PC-9 (cell line): ENCODE data around the gene CNGB1. TPM values are rescaled to one million over a fixed set of nuclear protein-coding genes. Genes with fewer than 3 reads are reported as not detected.
"Not testable (repeated sequence)": the region's sequence is repeated elsewhere in the genome, so short reads cannot be mapped to it uniquely, and the experiment has no call there.

Source experiments
- BruUV-seq: library from RNA; stranded (reverse); fragments of 400-500 nt; replicated peaks from 2 replicates; lab custom pipeline; 2021; lab: Mats Ljungman, UMichigan
- CTCF ChIA-PET: fragments of 300-600 bp; sonication (Branson Sonifier 250); formaldehyde crosslinking; loops from one replicate; lab custom pipeline; 2022; ENCODE audit warnings: antibody characterized with exemption; lab: Charles Lee
- POLR2A ChIA-PET: fragments of 300-600 bp; sonication (Branson Sonifier 250); formaldehyde crosslinking; loops from one replicate; lab custom pipeline; 2022; ENCODE audit warnings: antibody characterized with exemption; ENCODE audit not compliant: unreplicated experiment; lab: Charles Lee
- DNase-seq, 2 experiments: peaks; one replicate each; pipeline versions ENCODE4 v3.0.0 to v3.0.0-alpha.2; 2015 to 2022; ENCODE audit warnings: mixed read lengths in 1 of 2
- H2AFZ ChIP-seq: fragments of 200-600 bp; sonication (generic); 2 replicates; pipeline ENCODE4 v1.8.1; 2017; ENCODE audit warnings: antibody characterized with exemption
- H3F3A ChIP-seq: fragments of 200-600 bp; sonication (generic); 2 replicates; pipeline ENCODE4 v1.8.1; 2017; ENCODE audit warnings: antibody characterized with exemption, mild to moderate bottlenecking, low read depth; ENCODE audit not compliant: insufficient read depth
- H3K27ac ChIP-seq: fragments of 200-600 bp; sonication (generic); 2 replicates; pipeline ENCODE4 v1.6.1; 2016; ENCODE audit warnings: mixed run types
- H3K27me3 ChIP-seq: fragments of 200-600 bp; sonication (generic); 2 replicates; pipeline ENCODE4 v1.6.1; 2016; ENCODE audit warnings: low read depth, mixed run types; ENCODE audit not compliant: insufficient read depth
- H3K36me3 ChIP-seq: fragments of 200-600 bp; sonication (generic); 2 replicates; pipeline ENCODE4 v1.6.1; 2016; ENCODE audit warnings: low read depth, mixed run types
- H3K4me1 ChIP-seq: fragments of 200-600 bp; sonication (generic); replicated peaks from 2 replicates; pipeline ENCODE4 v1.6.1; 2016; ENCODE audit warnings: mixed run types; ENCODE audit not compliant: insufficient read depth
- H3K4me2 ChIP-seq: fragments of 200-600 bp; sonication (generic); 2 replicates; pipeline ENCODE4 v1.6.1; 2017; ENCODE audit warnings: mixed run types
- H3K4me3 ChIP-seq: fragments of 200-600 bp; sonication (generic); 2 replicates; pipeline ENCODE4 v1.6.1; 2016; ENCODE audit warnings: mixed run types
- H3K79me2 ChIP-seq: fragments of 200-600 bp; sonication (generic); 2 replicates; pipeline ENCODE4 v1.6.1; 2017; ENCODE audit warnings: low read depth, mixed run types
- H3K9me2 ChIP-seq: fragments of 200-600 bp; sonication (generic); 2 replicates; pipeline ENCODE4 v1.8.1; 2017; ENCODE audit warnings: mild to moderate bottlenecking; ENCODE audit not compliant: insufficient read depth
- H3K9me3 ChIP-seq: fragments of 200-600 bp; sonication (generic); 2 replicates; pipeline ENCODE4 v1.8.1; 2016; ENCODE audit warnings: low read depth; ENCODE audit not compliant: insufficient read depth
- H4K20me1 ChIP-seq: fragments of 200-600 bp; sonication (generic); 2 replicates; pipeline ENCODE4 v1.8.1; 2017; ENCODE audit not compliant: insufficient read depth
- EZH2 ChIP-seq: fragments of 200-600 bp; sonication (generic); IDR thresholded peaks from 2 replicates; pipeline ENCODE4 v1.8.0; 2017; ENCODE audit warnings: antibody characterized with exemption, low read depth
- intact Hi-C: fragments of 100-400 bp; cut with micrococcal nuclease; formaldehyde crosslinking; loops from one replicate; pipeline ENCODE4 v1.10.0; 2022; ENCODE audit not compliant: unreplicated experiment
- total RNA-seq: library from RNA; stranded (reverse); gene quantifications from 2 replicates; pipeline ENCODE4 v1.2.3, GENCODE V29; 2021
- TF ChIP-seq, protein P1 (sequence below): fragments of 200-600 bp; sonication (generic); conservative IDR thresholded peaks from 2 replicates; pipeline ENCODE4 v1.6.1; 2017; ENCODE audit warnings: mixed run types, antibody characterized with exemption, mild to moderate bottlenecking, moderate library complexity

Gene CNGB1
- total RNA-seq, 1 experiment from 2014 or later = 1.1 TPM

DNA sequence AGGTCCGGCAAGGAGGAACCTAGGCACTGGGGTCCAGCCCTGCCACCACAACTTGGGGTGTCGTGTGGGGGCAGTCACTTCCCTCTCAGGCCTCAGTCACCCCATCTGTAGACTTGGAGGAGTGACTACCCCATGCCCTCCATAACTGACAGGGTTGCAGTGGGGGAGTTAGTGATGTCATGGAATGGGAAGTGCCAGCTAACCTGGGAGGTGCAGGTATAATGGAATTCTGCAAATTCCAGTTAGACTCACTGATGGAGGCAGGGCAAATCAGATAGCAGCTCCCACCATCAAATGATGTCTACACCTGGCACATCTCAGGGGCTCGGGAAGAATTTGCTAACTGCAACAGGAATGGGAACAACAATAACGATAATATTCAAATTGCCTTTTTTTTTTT, 72.9 kb downstream of the CNGB1 start:
- Histone ChIP-seq H3K9me2 (no peaks in the 10 kb centered on the region), H3K4me3 (no peak overlapping the region), H3K4me1 (peaks cover 49% of the 10 kb centered on the region), H3K9me3 (peaks cover 8% of the 10 kb centered on the region; the same call in 1 of the 2 replicates), H3K36me3 (no peaks in the 10 kb centered on the region), H3K27ac (no peak overlapping the region), H3F3A (peaks cover 24% of the 10 kb centered on the region), H3K79me2 (no peaks in the 10 kb centered on the region), H2AFZ (no peak overlapping the region), H4K20me1 (no peaks in the 10 kb centered on the region), H3K27me3 (no peaks in the 10 kb centered on the region), H3K4me2 (no peak overlapping the region)
- TF ChIP-seq, protein P1, sequence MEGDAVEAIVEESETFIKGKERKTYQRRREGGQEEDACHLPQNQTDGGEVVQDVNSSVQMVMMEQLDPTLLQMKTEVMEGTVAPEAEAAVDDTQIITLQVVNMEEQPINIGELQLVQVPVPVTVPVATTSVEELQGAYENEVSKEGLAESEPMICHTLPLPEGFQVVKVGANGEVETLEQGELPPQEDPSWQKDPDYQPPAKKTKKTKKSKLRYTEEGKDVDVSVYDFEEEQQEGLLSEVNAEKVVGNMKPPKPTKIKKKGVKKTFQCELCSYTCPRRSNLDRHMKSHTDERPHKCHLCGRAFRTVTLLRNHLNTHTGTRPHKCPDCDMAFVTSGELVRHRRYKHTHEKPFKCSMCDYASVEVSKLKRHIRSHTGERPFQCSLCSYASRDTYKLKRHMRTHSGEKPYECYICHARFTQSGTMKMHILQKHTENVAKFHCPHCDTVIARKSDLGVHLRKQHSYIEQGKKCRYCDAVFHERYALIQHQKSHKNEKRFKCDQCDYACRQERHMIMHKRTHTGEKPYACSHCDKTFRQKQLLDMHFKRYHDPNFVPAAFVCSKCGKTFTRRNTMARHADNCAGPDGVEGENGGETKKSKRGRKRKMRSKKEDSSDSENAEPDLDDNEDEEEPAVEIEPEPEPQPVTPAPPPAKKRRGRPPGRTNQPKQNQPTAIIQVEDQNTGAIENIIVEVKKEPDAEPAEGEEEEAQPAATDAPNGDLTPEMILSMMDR = no peak
- no peak for TF ChIP-seq EZH2
- no peak for DNase-seq
- ChIA-PET POLR2A (no interaction called here), CTCF (interaction anchor here (0.6 to 0.7 kb wide), 2 partner anchors 100 to 425 kb away, joined by 3 read pairs; no protein-coding TSS in a partner anchor)
- intact Hi-C loops = loop anchor here (5.0 to 10.0 kb wide), 3 partner anchors 227 to 321 kb away; partner anchors contain the start of gene CFAP20
- BruUV-seq = no TSS peak

DNA sequence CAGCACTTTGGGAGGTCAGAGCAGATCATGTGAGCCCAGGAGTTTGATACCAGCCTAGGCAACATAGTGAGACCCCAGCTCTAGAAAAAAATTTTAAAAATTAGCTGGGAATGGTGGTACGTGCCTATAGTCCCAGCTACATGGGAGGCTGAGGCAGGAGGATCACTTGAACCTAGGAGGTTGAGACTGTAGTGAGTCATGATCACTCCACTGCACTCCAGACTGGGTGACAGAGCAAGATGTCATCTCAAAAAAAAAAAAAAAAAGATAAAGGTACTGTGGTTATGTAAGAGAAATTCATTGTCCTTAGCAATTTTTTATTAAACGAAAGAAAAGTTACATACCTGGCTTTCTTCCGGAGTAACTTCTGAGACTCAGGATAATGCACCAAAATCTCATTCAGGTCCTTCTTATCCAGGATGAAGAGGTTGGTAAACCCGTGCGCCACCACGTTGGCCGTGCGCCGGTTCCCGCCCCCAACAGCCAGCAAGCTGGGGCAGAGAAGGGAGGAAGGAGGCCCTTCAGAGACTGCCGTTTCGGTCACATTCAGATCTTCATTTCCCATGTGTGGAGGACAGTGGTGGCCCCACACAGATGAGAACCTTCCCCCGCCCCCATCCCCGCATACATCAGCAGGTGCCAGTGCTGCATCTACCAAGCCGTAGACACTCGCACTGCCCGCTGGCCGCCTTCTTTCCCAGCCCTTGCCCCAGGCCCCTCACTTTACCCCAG, 73.7 kb downstream of the CNGB1 start:
- Histone ChIP-seq H2AFZ (no peak overlapping the region), H3K9me2 (no peaks in the 10 kb centered on the region), H4K20me1 (no peaks in the 10 kb centered on the region), H3F3A (peaks cover 30% of the 10 kb centered on the region), H3K4me2 (no peak overlapping the region), H3K4me3 (no peak overlapping the region), H3K4me1 (peaks cover 57% of the 10 kb centered on the region), H3K27me3 (no peaks in the 10 kb centered on the region), H3K79me2 (no peaks in the 10 kb centered on the region), H3K27ac (no peak overlapping the region), H3K9me3 (peaks cover 8% of the 10 kb centered on the region; the same call in 1 of the 2 replicates), H3K36me3 (no peaks in the 10 kb centered on the region)
- ChIA-PET POLR2A (no interaction called here), CTCF (no interaction called here)
- no peak for DNase-seq
- BruUV-seq = no TSS peak
- intact Hi-C loops = loop anchor here (5.0 to 10.0 kb wide), 3 partner anchors 228 to 320 kb away; partner anchors contain the start of gene CFAP20
- TF ChIP-seq, protein P1 = no peak
- TF ChIP-seq EZH2 = no peak

- CTCF ChIA-PET, BruUV-seq, H3K4me2 ChIP-seq, H3K27me3 ChIP-seq, H2AFZ ChIP-seq, DNase-seq, H3K9me2 ChIP-seq, H4K20me1 ChIP-seq, H3K4me3 ChIP-seq, H3K36me3 ChIP-seq, H3K9me3 ChIP-seq, H3K79me2 ChIP-seq: not testable (repeated sequence)
- Histone ChIP-seq H3F3A (peaks cover 30% of the 10 kb centered on the region), H3K27ac (peak overlapping the region; percentile 97), H3K4me1 (peaks cover 56% of the 10 kb centered on the region)
- intact Hi-C loops = loop anchor here (2.0 to 10.0 kb wide), 4 partner anchors 94 to 318 kb away; partner anchors contain the start of gene CFAP20
- POLR2A ChIA-PET = interaction anchor here (0.7 kb wide), 1 partner anchor 36 kb away, joined by 7 read pairs; no protein-coding TSS in a partner anchor
These were observed 75.8 kb downstream of the CNGB1 start for GRCh38 chr16:57895081-57895547.
